GM12878 (cell line): Measurements from ENCODE around the gene SLC43A1. TPM values are rescaled to one million over a fixed set of nuclear protein-coding genes. Genes with fewer than 3 reads are reported as not detected.

Experiments
- ATAC-seq: fragments of 200-7000 bp; cut with Tn5 transposase; 3 replicates; pipeline ENCODE4 v1.9.1; 2020; ENCODE audit warnings: mild to moderate bottlenecking, moderate library complexity
- BruUV-seq: library from RNA; stranded (reverse); fragments of 400-500 nt; replicated peaks from 2 replicates; lab custom pipeline; 2021; lab: Mats Ljungman, UMichigan
- CTCF ChIA-PET: fragments of 300-600 bp; sonication (Branson Sonifier 250); formaldehyde crosslinking; extraction: SDS; loops from one replicate; lab custom pipeline; 2021; ENCODE audit warnings: inconsistent platforms; lab: Yijun Ruan, JAX
- POLR2A ChIA-PET: fragments of 350-600 bp; formaldehyde crosslinking; extraction: SDS; loops from one replicate; lab custom pipeline; 2021; ENCODE audit warnings: inconsistent platforms; lab: Charles Lee
- RAD21 ChIA-PET: fragments of 300-600 bp; sonication (Branson Sonifier 250); formaldehyde crosslinking; loops from one replicate; lab custom pipeline; 2023; ENCODE audit warnings: antibody characterized with exemption; ENCODE audit not compliant: unreplicated experiment; lab: Charles Lee
- SMC1A ChIA-PET: fragments of 300-600 bp; sonication (Branson Sonifier 250); formaldehyde crosslinking; loops from one replicate; lab custom pipeline; 2023; ENCODE audit not compliant: unreplicated experiment, uncharacterized antibody; lab: Charles Lee
- DNase-seq: peaks from one replicate; pipeline ENCODE4 v3.0.0-alpha.2; 2011; ENCODE audit warnings: low read depth, low spot score
- FAIRE-seq: peaks from 3 replicates; lab custom pipeline; 2011; peaks lifted over from hg19 to GRCh38; lab: Jason Lieb, UNC
- H2AFZ ChIP-seq: 2 replicates; pipeline ENCODE4 v1.6.0; 2011; ENCODE audit warnings: low read depth, low read length, control low read depth; ENCODE audit not compliant: control insufficient read depth
- H3K27ac ChIP-seq: 2 replicates; pipeline ENCODE4 v1.5.1; 2011; ENCODE audit warnings: control low read depth; ENCODE audit not compliant: control insufficient read depth, insufficient read depth
- H3K27me3 ChIP-seq, 2 experiments: replicated peaks in 1 of 2; 2 replicates each; pipeline versions ENCODE4 v1.6.0 to v1.6.1; 2011; ENCODE audit warnings: low read length in 1 of 2; ENCODE audit not compliant: control insufficient read depth in 2 of 2, insufficient read depth in 2 of 2
- H3K36me3 ChIP-seq, 2 experiments: 2 replicates each; pipeline ENCODE4 v1.5.1; 2011; ENCODE audit warnings: low read length in 1 of 2; ENCODE audit not compliant: control insufficient read depth in 2 of 2, insufficient read depth in 2 of 2
- H3K4me1 ChIP-seq: 2 replicates; pipeline ENCODE4 v1.6.1; 2011; ENCODE audit warnings: mild to moderate bottlenecking, low read length, moderate library complexity, mixed read lengths; ENCODE audit not compliant: control insufficient read depth, insufficient read depth
- H3K4me2 ChIP-seq: 2 replicates; pipeline ENCODE4 v1.6.0; 2011; ENCODE audit warnings: control low read depth; ENCODE audit not compliant: control insufficient read depth, insufficient read depth
- H3K4me3 ChIP-seq: fragments of 200-600 bp; sonication (generic); 2 replicates; pipeline ENCODE4 v1.5.1; 2016
- H3K79me2 ChIP-seq: 2 replicates; pipeline ENCODE4 v1.6.0; 2011; ENCODE audit warnings: low read length; ENCODE audit not compliant: control insufficient read depth, insufficient read depth
- H3K9ac ChIP-seq: 2 replicates; pipeline ENCODE4 v1.8.0; 2011; ENCODE audit warnings: low read length, control low read depth, mixed read lengths; ENCODE audit not compliant: control insufficient read depth, insufficient read depth
- H3K9me3 ChIP-seq: replicated peaks from 3 replicates; pipeline ENCODE4 v1.5.1; 2011; ENCODE audit warnings: mild to moderate bottlenecking, low read length; ENCODE audit not compliant: control insufficient read depth, insufficient read depth
- H4K20me1 ChIP-seq: 2 replicates; pipeline ENCODE4 v1.6.0; 2011; ENCODE audit not compliant: control insufficient read depth, insufficient read depth
- BHLHE40 ChIP-seq, 2 experiments: fragments of 450-650 bp in 1 of 2; IDR thresholded peaks; 2 replicates each; pipeline ENCODE4 v1.6.1; 2011 to 2017; ENCODE audit warnings: low read depth in 2 of 2, borderline replicate concordance in 1 of 2, improper control_type of control experiment in 1 of 2, low read length in 1 of 2, mild to moderate bottlenecking in 1 of 2
- CTCF ChIP-seq, 3 experiments: IDR thresholded peaks in 2 of 3; conservative IDR thresholded peaks in 1 of 3; 2 replicates each; pipeline ENCODE4 v1.5.1; 2011; ENCODE audit warnings: low read depth in 3 of 3, low read length in 3 of 3, mild to moderate bottlenecking in 3 of 3, control low read depth in 2 of 3, moderate library complexity in 2 of 3, inconsistent platforms in 1 of 3, mixed read lengths in 1 of 3; ENCODE audit not compliant: control insufficient read depth in 2 of 3, insufficient read depth in 1 of 3; ENCODE audit errors: extremely low read depth in 1 of 3
- DPF2 ChIP-seq: fragments of 450-650 bp; IDR thresholded peaks from 2 replicates; pipeline ENCODE4 v1.6.1; 2017; ENCODE audit warnings: mild to moderate bottlenecking
- EGR1 ChIP-seq, 2 experiments: IDR thresholded peaks; 1 replicate in 1 of 2; 2 replicates in 1 of 2; pipeline ENCODE4 v1.6.1; 2011 to 2012; ENCODE audit warnings: low read depth in 2 of 2, low read length in 2 of 2, borderline replicate concordance in 1 of 2, mild to moderate bottlenecking in 1 of 2, moderate library complexity in 1 of 2
- KLF5 ChIP-seq: fragments of 450-650 bp; IDR thresholded peaks from 2 replicates; pipeline ENCODE4 v1.6.1; 2014; ENCODE audit warnings: mild to moderate bottlenecking; ENCODE audit not compliant: partially characterized antibody
- LARP7 ChIP-seq: fragments of 450-650 bp; IDR thresholded peaks from 2 replicates; pipeline ENCODE4 v1.6.1; 2017; ENCODE audit warnings: mild to moderate bottlenecking
- MAX ChIP-seq: IDR thresholded peaks from 2 replicates; pipeline ENCODE4 v1.6.1; 2012; ENCODE audit warnings: low read depth, low read length, improper control_type of control experiment
- MEF2B ChIP-seq: fragments of 450-650 bp; IDR thresholded peaks from 2 replicates; pipeline ENCODE4 v1.6.1; 2018; ENCODE audit warnings: mild to moderate bottlenecking, moderate library complexity; ENCODE audit not compliant: partially characterized antibody, poor library complexity, severe bottlenecking
- MTA2 ChIP-seq: fragments of 450-650 bp; IDR thresholded peaks from 2 replicates; pipeline ENCODE4 v1.6.1; 2016; ENCODE audit warnings: low read depth, mild to moderate bottlenecking, moderate library complexity
- MXI1 ChIP-seq: fragments of 150-350 bp; IDR thresholded peaks from 2 replicates; pipeline ENCODE4 v1.6.1; 2011; ENCODE audit warnings: low read depth, mild to moderate bottlenecking, inconsistent platforms, low read length, improper control_type of control experiment
- MYC ChIP-seq: IDR thresholded peaks from 2 replicates; pipeline ENCODE4 v1.6.1; 2011; ENCODE audit warnings: mild to moderate bottlenecking, low read length, moderate library complexity, inconsistent platforms; ENCODE audit not compliant: insufficient read depth, insufficient replicate concordance, insufficient read length, severe bottlenecking
- NBN ChIP-seq: fragments of 450-650 bp; IDR thresholded peaks from 2 replicates; pipeline ENCODE4 v1.6.1; 2016
- NFYA ChIP-seq: IDR thresholded peaks from 2 replicates; pipeline ENCODE4 v1.6.1; 2011; ENCODE audit warnings: low read depth, mild to moderate bottlenecking, low read length, improper control_type of control experiment, borderline replicate concordance
- RFX5 ChIP-seq: IDR thresholded peaks from 2 replicates; pipeline ENCODE4 v1.6.1; 2011; ENCODE audit warnings: low read depth, low read length, improper control_type of control experiment
- ZNF687 ChIP-seq: fragments of 450-650 bp; IDR thresholded peaks from 2 replicates; pipeline ENCODE4 v1.6.1; 2017; ENCODE audit warnings: mild to moderate bottlenecking, moderate library complexity
- WGBS: methylation state at CpG from one replicate; pipeline ENCODE4 v1.1.6; 2016; ENCODE audit warnings: low lambda C conversion rate; ENCODE audit not compliant: insufficient replicate concordance, insufficient coverage; ENCODE audit errors: missing lambda C conversion rate; 5-methylcytosine and 5-hydroxymethylcytosine counted together
- in situ Hi-C: fragments of 300-500 bp; cut with MboI; formaldehyde crosslinking; loops from 9 replicates; pipeline ENCODE4 v1.14.3; 2018; ENCODE audit warnings: mixed read lengths
- intact Hi-C: fragments of 100-400 bp; cut with micrococcal nuclease; formaldehyde crosslinking; loops from one replicate; pipeline ENCODE4 v1.14.2; 2022; ENCODE audit not compliant: unreplicated experiment
- polyA plus RNA-seq, 11 experiments: library from polyadenylated mRNA; depleted of rRNA in 4 of 11; unstranded in 6 of 11; stranded (reverse) in 5 of 11; fragments of >200 nt; fragmentation: Nextera tagmentation in 4 of 11; fragmentation: Illumina TruSeq in 1 of 11; extraction: Ambion mirVana in 4 of 11; extraction: Trizol in 1 of 11; gene quantifications; 1 replicate in 1 of 11; 2 replicates in 10 of 11; pipeline versions ENCODE4 v1.2.1 to v1.2.3, GENCODE V29; 2011 to 2016; ENCODE audit warnings: inconsistent platforms in 2 of 11, missing spikeins in 2 of 11, low read depth in 1 of 11
- total RNA-seq, 4 experiments: library from RNA; depleted of rRNA in 3 of 4; stranded (reverse); fragments of >200 nt in 3 of 4; fragmentation: Illumina TruSeq in 1 of 4; extraction: Trizol in 1 of 4; gene quantifications; 2 replicates each; pipeline versions ENCODE4 v1.2.1 to v1.2.3, GENCODE V29; 2013 to 2021

Gene SLC43A1
- total and polyA plus RNA-seq, 10 of the 15 experiments (the other 5 are each of a cell fraction or from before 2014, with no cell fraction given), result 1.0 to 17.8 (median 12.6) TPM

GRCh38 chr11:57476047-57476756, 39.3 kb downstream of the SLC43A1 start:
- ChIA-PET POLR2A (interaction anchor here (1.0 kb wide), 1 partner anchor 39 kb away, joined by 4 read pairs; the partner anchor contains the start of gene SLC43A1), RAD21 (interaction anchor here (0.7 to 2.3 kb wide), 4 partner anchors 17 to 130 kb away, joined by 3 to 26 read pairs (median 4); no protein-coding TSS in a partner anchor), CTCF (interaction anchor here (0.7 to 9.4 kb wide), 8 partner anchors 17 to 165 kb away, joined by 3 to 321 read pairs (median 4); partner anchors contain the start of genes RTN4RL2, TIMM10 and UBE2L6), SMC1A (interaction anchor here (0.6 to 1.0 kb wide), 4 partner anchors 18 to 1102 kb away, joined by 3 to 4 read pairs (median 3); partner anchors contain the start of gene SLC43A1)
- intact Hi-C loops, result loop anchor here (2.0 to 5.0 kb wide), 2 partner anchors 49 to 131 kb away; partner anchors contain the start of gene SLC43A3
- Histone ChIP-seq H3K36me3 (no peaks in the 10 kb centered on the region), H3K9me3 (no peaks in the 10 kb centered on the region), H3K79me2 (no peaks in the 10 kb centered on the region), H3K27me3 (no peaks in the 10 kb centered on the region), H4K20me1 (no peaks in the 10 kb centered on the region), H3K4me2 (peak overlapping the region; percentile 86), H3K4me1 (peaks cover 24% of the 10 kb centered on the region), H3K27ac (peak overlapping the region; percentile 55), H2AFZ (peak overlapping the region; percentile 73), H3K9ac (peak overlapping the region; percentile 64), H3K4me3 (peak overlapping the region; percentile 57)
- in situ Hi-C loops, result loop anchor here (25.0 kb wide), 1 partner anchor 639 kb away; no protein-coding TSS in a partner anchor
- 1% methylated on average over 41 of the region's 80 CpGs for WGBS
- FAIRE-seq (no peak), DNase-seq (no peak), ATAC-seq (peak; percentile 55)
- no TSS peak for BruUV-seq
- TF ChIP-seq RFX5, result no peak
- peak; percentile 84 for TF ChIP-seq MAX
- peak; percentile 89 for TF ChIP-seq MYC
- TF ChIP-seq NBN, result peak; percentile 64; the same call in 1 of the 2 replicates
- no peak for TF ChIP-seq NFYA
- TF ChIP-seq EGR1 (IDR thresholded peaks at IDR 0.05; ENCODE audit: borderline replicate concordance in 1 of 2, low read depth in 2 of 2, low read length in 2 of 2), result 0 out of 3 replicates have a peak, but pooled peaks of 1 of the 2 experiments have one; percentile 19
- peak; percentile 75 to 90 for TF ChIP-seq BHLHE40 (IDR thresholded peaks at IDR 0.05; ENCODE audit: borderline replicate concordance in 1 of 2, low read depth in 2 of 2, low read length in 1 of 2)
- 0 out of 2 replicates have a peak, but pooled peaks have one; percentile 41 for TF ChIP-seq LARP7
- TF ChIP-seq KLF5, result peak; percentile 19
- TF ChIP-seq MTA2, result 0 out of 2 replicates have a peak, but pooled peaks have one; percentile 7
- TF ChIP-seq DPF2, result peak; percentile 13; the same call in 1 of the 2 replicates
- TF ChIP-seq MEF2B, result peak; percentile 50
- peak; percentile 97 for TF ChIP-seq ZNF687
- TF ChIP-seq CTCF (IDR thresholded peaks at IDR 0.05 in 2 of 3, conservative IDR thresholded peaks at IDR 0.05 in 1 of 3; ENCODE audit: control insufficient read depth in 2 of 3, extremely low read depth in 1 of 3, insufficient read depth in 1 of 3, low read depth in 3 of 3, low read length in 3 of 3), result peak in 1 of 3 experiments; percentile 7; a peak in 1 of 6 replicates
- no peak for TF ChIP-seq MXI1
